Astrocyte (in vitro differentiated cells and primary cell): ENCODE data around the gene RAE1.

Experiments
- EZH2 ChIP-seq: IDR thresholded peaks from 2 replicates; pipeline ENCODE4 v1.6.1; 2012; ENCODE audit warnings: mild to moderate bottlenecking, low read length, inconsistent platforms; ENCODE audit not compliant: insufficient read depth
- TF ChIP-seq, protein P1 (sequence below): IDR thresholded peaks from 2 replicates; pipeline ENCODE4 v1.5.1; 2011; ENCODE audit warnings: low read depth, mild to moderate bottlenecking, inconsistent platforms, low read length, moderate library complexity; ENCODE audit not compliant: insufficient read depth

DNA sequence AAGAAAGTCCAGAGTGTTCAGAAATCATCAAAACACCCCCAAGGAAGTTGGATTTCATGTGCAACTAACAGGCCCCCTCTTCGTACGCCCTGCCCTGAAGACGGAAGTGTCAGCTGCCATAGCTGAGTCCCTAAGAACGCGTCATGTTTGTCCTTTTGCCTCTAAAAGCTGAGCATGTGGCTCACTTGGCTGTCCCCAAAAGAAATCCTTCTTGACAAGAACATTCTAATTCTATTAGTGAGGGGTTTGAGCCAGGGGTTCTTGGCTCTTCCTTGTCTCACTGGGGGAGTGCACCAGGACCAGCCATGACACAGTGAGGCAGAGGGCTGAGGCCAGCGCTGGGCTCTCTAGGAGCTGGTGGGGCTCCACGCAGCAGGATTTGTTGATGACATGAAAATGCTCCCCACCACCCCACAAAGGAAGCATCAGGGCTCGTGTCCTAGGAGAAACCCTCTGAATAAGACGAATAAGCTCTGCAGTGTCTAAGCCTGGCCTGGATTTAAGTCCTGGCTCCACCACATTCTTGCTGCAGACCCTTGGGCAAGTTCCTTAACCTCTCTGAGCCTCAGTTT lies 41.4 kb upstream of the RAE1 start:
- TF ChIP-seq, protein P1, sequence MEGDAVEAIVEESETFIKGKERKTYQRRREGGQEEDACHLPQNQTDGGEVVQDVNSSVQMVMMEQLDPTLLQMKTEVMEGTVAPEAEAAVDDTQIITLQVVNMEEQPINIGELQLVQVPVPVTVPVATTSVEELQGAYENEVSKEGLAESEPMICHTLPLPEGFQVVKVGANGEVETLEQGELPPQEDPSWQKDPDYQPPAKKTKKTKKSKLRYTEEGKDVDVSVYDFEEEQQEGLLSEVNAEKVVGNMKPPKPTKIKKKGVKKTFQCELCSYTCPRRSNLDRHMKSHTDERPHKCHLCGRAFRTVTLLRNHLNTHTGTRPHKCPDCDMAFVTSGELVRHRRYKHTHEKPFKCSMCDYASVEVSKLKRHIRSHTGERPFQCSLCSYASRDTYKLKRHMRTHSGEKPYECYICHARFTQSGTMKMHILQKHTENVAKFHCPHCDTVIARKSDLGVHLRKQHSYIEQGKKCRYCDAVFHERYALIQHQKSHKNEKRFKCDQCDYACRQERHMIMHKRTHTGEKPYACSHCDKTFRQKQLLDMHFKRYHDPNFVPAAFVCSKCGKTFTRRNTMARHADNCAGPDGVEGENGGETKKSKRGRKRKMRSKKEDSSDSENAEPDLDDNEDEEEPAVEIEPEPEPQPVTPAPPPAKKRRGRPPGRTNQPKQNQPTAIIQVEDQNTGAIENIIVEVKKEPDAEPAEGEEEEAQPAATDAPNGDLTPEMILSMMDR = no peak
- no peak for TF ChIP-seq EZH2
